Motor neuron (in vitro differentiated cells): ENCODE measurements around the gene PRRG3. TPM values are rescaled to one million over a fixed set of nuclear protein-coding genes. Genes with fewer than 3 reads are reported as not detected.

Experiments
- ATAC-seq, 8 experiments: fragments of 200-7000 bp; cut with Tn5 transposase; replicated peaks in 6 of 8; 2 replicates each; pipeline ENCODE4 v1.8.0; 2021; ENCODE audit warnings: mild to moderate bottlenecking in 8 of 8, moderate library complexity in 8 of 8
- H3K27ac ChIP-seq, 2 donors: fragments of 250-450 bp; sonication (Bioruptor Pico); 2 replicates each; pipeline ENCODE4 v1.9.0; 2021; ENCODE audit warnings: antibody characterized with exemption in 2 of 2, mild to moderate bottlenecking in 2 of 2, moderate library complexity in 1 of 2
- H3K4me1 ChIP-seq, 2 donors: fragments of 250-450 bp; sonication (Bioruptor Pico); replicated peaks in 1 of 2; 2 replicates each; pipeline ENCODE4 v1.6.1; 2021; ENCODE audit warnings: antibody characterized with exemption in 2 of 2, mild to moderate bottlenecking in 2 of 2, moderate library complexity in 1 of 2
- H3K4me3 ChIP-seq, 5 donors: fragments of 250-450 bp; sonication (Bioruptor Pico); 2 replicates each; pipeline ENCODE4 v1.9.0; 2021; ENCODE audit warnings: antibody characterized with exemption in 5 of 5, mild to moderate bottlenecking in 5 of 5, moderate library complexity in 4 of 5
- WGBS, 10 experiments: fragments of 450-650 bp; shearing (Covaris generic); methylation state at CpG; one replicate each; pipeline ENCODE4 v1.0.0; 2022; 5-methylcytosine and 5-hydroxymethylcytosine counted together
- in situ Hi-C, 9 experiments: fragments of 400-800 bp; cut with MboI; loops; one replicate each; pipeline ENCODE4 v1.15.0; 2021; ENCODE audit warnings: low sequenced_read_pairs in 9 of 9, low pct_unique_long_range_greater_than_20kb in 2 of 9; ENCODE audit not compliant: unreplicated experiment in 9 of 9
- total RNA-seq, 8 experiments: library from RNA; unstranded; fragments of 300-600 nt; gene quantifications; 2 replicates each; pipeline versions ENCODE4 v1.2.3 to v1.2.4, GENCODE V29; 2022

Gene PRRG3
- total RNA-seq, 8 experiments from 2014 or later = 0.27 to 2.3 (median 1.5) TPM

DNA sequence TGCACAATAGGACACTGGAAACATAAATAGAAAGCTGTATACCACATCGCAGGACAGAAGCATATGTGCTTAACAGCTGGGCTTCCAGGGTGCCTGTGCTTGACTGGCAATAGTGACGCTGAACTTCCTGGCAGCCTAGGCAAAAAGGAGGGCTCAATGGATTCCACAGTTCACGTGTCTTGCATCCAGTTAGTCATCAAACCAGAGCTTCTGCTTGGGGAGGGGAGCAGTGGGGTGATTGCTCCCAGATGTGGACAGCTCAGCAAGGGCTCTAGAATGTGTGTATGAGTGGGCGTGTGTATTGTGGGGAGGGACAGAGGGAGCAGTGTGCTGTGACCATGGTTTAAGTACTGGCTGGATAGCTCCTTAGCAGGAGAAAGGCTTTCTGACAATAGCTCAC, 2.3 kb downstream of the PRRG3 start:
- Histone ChIP-seq H3K27ac (no peak overlapping the region), H3K4me1 (peaks cover 10 to 14% of the 10 kb centered on the region in 2 donors), H3K4me3 (no peak overlapping the region)
- in situ Hi-C loops = loop anchor here in 4 of 9 experiments (25.0 kb wide), 2 partner anchors 185 to 535 kb away; no protein-coding TSS in a partner anchor
- WGBS, 10 experiments = 0 to 83% (median 27%) methylated on average over 1 to 2 of the region's 4 CpGs; no CpG with 5 or more reads in 6 of the 10 experiments
- peak in 3 of 8 experiments; percentile 87 to 93 (median 89) for ATAC-seq

DNA sequence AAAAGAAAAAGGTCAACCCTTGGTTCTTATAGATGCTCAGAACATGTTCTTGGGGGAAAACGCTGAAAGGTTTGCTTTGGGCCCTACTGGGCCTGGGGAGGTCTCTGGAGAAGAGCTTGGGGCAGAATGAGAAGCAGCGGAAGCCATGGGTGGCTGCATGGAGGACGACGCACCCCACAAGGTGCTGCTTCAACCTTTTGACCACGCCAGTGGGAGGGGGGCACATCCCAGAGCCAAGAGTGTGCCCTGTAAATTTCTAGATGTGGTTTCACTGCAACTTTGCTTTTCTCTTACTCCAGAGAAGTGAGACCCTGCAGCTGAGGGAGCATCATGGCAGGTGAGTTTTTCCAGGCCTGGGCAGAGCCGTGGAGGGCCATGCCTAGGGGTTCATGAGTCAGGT, 3.2 kb downstream of the PRRG3 start:
- Histone ChIP-seq H3K4me1 (peaks cover 10 to 14% of the 10 kb centered on the region in 2 donors), H3K4me3 (no peak overlapping the region), H3K27ac (no peak overlapping the region)
- in situ Hi-C loops = loop anchor here in 4 of 9 experiments (25.0 kb wide), 2 partner anchors 186 to 536 kb away; no protein-coding TSS in a partner anchor
- ATAC-seq = no peak
- 40 to 60% (median 46%) methylated on average over 1 to 2 of the region's 6 CpGs; no CpG with 5 or more reads in 7 of the 10 experiments for WGBS, 10 experiments

DNA sequence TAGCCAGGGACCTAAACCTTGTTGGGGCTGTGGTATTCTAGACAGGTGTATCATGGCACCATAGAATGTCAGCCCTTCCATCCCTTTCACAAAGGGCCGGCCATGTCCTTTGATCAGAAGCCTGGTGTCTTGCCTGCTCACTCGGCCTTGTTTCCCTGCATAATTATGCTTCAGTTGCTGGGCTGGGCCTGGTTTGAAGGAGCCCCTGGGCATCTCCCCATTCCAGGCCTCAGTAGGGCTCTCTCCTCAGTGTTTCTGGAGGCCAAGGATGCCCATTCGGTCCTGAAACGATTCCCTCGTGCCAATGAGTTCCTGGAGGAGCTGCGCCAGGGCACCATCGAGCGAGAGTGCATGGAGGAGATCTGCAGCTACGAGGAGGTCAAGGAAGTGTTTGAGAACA, 4.5 kb downstream of the PRRG3 start:
- no peak for ATAC-seq
- WGBS, 10 experiments = 46 to 59% methylated on average over 6 to 7 of the region's 9 CpGs; no CpG with 5 or more reads in 8 of the 10 experiments
- peaks cover 10 to 14% of the 10 kb centered on the region in 2 donors for H3K4me1 ChIP-seq
- no peak overlapping the region for H3K27ac ChIP-seq
- H3K4me3 ChIP-seq = no peak overlapping the region
- in situ Hi-C loops = loop anchor here in 4 of 9 experiments (25.0 kb wide), 2 partner anchors 187 to 537 kb away; no protein-coding TSS in a partner anchor

DNA sequence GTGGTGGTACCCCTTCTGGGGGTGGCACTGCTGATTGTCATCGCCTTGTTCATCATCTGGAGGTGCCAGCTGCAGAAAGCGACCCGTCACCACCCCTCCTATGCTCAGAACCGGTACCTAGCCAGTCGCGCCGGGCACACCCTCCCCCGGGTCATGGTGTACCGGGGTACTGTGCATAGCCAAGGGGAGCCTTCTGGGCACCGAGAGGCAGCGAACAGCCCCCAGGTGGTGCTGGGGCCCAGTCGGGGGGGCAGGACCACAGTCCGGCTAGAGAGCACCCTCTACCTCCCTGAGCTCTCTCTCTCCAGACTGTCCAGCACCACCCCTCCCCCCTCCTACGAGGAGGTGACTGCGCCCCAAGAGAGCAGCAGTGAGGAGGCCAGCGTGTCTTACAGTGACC, 5.3 kb downstream of the PRRG3 start:
- H3K4me3 ChIP-seq = no peak overlapping the region
- H3K4me1 ChIP-seq = peaks cover 7 to 12% of the 10 kb centered on the region in 2 donors
- no peak overlapping the region for H3K27ac ChIP-seq
- in situ Hi-C loops = no loop called here
- no peak for ATAC-seq
- 64 to 100% methylated on average over 1 to 15 of the region's 16 CpGs; no CpG with 5 or more reads in 8 of the 10 experiments for WGBS, 10 experiments

DNA sequence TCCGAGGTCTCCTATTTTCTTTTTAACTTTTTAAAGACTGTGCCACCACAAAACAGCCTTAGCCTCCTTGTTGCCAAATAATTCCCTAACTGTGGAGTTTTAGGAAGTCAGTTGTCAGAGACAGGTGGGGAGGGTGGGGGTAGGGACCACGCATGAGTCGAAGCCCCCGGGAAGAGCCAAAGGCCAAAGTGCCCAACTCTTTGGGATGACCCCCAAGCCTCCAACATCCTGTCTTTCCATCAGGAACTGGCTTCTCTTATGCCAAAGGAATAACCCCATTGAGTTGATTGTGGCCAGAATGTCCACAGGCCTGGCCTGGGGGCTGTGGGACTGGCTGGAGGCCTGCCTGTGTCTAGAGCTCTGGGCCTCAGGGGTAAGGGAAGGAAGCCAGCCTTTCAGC, 5.8 kb downstream of the PRRG3 start:
- H3K4me1 ChIP-seq = peaks cover 3 to 7% of the 10 kb centered on the region in 2 donors

DNA sequence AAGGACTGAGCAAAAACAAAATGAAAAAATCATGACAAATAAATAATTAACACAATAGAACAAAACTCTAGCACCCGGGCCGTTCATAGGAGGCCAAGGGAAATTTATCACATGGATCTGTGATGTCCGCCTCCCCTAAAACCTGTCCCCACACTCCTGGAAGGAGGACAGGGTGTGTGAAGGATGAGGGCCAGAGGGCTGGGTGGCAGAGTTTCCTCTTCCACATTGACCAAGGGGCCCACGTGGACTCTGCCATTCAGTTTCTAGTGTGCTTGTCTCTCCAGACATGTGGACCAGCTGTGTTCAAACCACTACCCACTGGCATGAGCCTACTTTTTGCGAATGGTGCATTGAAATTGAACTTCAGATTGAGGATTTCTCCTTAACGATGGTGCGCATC, 6.3 kb downstream of the PRRG3 start:
- ATAC-seq = no peak
- no peak overlapping the region for H3K27ac ChIP-seq
- peaks cover 0 to 2% of the 10 kb centered on the region in 2 donors for H3K4me1 ChIP-seq
- in situ Hi-C loops = no loop called here
- H3K4me3 ChIP-seq = no peak overlapping the region
- 78 to 80% methylated on average over 1 to 2 of the region's 7 CpGs; no CpG with 5 or more reads in 8 of the 10 experiments for WGBS, 10 experiments

More for the DNA sequence above, 5.8 kb downstream of the PRRG3 start:
- Histone ChIP-seq H3K4me3 (no peak overlapping the region), H3K27ac (no peak overlapping the region)
- in situ Hi-C loops = no loop called here
- 80% methylated on average over 1 of the region's 4 CpGs; no CpG with 5 or more reads in 9 of the 10 experiments for WGBS, 10 experiments
- ATAC-seq = no peak

DNA sequence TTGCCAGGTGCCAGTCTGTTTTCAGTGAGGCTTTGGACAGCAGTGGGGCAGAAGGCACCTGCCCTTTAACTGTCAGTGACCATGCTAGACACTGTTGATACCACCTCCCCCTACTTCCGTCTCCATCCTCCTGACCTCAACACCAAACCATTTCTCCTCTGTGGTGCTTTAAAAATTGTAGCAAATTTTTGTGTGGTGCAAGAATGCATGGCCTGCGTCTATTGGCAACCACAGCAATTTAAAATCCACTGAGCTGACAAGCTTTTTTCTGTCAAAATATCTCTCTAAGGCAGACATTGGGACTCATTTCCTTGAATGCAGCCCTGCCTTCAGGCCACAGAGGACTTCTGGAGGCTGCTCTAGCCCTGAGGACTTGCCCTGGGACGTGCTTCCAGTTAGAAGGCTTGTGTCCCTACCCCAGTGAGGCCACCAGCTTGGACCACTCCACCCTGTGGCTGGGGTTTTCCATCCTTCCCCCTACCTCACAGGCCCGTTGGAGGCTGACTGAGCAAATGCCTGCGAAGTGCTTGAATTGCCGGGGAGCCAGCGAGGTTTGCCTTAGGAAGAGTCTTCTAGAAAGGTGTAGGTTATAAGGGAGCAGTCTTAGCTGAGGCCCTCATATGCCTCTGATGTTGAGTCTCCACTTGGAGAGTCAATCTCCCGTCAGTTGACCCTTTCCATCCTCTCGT, 6.9 kb downstream of the PRRG3 start:
- no peak for ATAC-seq
- in situ Hi-C loops = no loop called here
- 64 to 100% (median 80%) methylated on average over 3 to 8 of the region's 9 CpGs; no CpG with 5 or more reads in 6 of the 10 experiments for WGBS, 10 experiments

DNA sequence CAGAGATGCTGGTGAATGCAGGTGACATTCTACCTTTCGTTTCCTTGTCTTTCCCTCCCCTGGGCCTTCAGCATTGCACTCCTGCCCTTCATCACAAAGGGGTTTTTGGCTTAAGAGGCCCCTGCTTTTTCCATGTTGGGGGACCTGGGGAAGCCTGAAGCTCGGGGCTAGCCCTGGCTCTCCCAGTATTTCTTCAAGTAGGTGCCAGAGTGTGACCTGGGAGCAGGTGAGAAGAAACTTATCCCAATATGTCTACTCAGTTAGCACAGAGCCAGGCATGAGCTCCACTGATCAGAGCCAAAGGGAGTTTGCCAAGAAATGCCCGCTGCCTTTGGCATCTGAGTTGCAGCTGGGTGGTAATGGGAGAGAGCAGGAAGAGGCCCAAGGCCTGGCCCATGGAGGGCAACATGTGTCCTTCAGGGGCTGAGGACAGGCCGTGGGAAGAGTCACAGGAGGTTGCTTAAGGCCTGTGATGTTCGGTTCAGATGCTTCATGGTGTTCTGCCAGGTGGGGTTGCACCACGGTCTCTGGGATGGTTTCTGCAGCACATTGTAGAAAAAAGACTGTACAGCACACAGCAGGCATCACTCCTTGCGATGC, 7.6 kb downstream of the PRRG3 start:
- in situ Hi-C loops = no loop called here
- no peak overlapping the region for H3K4me3 ChIP-seq

More for the DNA sequence above, 6.9 kb downstream of the PRRG3 start:
- Histone ChIP-seq H3K4me3 (no peak overlapping the region), H3K27ac (no peak overlapping the region), H3K4me1 (no peaks in the 10 kb centered on the region)

DNA sequence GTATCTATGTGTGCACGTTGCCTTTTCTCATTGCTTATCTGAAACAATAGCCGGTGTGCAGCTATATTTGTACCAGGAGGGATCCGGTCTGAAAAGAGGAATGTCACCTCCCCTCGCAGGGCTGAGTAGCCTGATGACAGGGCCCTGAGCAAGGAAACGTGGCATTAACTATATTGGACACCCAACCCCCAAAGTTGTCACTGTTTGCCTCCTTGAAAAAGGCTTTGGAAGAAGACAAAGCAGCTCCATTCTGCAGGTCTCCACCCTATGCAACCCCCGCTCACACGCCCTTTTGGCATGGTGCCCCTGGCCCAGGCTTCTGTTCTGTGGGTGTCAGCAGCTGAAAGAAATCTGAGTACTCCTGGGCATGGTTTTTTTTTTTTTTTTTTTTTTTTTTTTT, 8.2 kb downstream of the PRRG3 start:
- Histone ChIP-seq H3K4me3 (no peak overlapping the region), H3K27ac (no peak overlapping the region), H3K4me1 (no peaks in the 10 kb centered on the region)
- 7 to 11% methylated on average over 3 to 5 of the region's 7 CpGs; no CpG with 5 or more reads in 8 of the 10 experiments for WGBS, 10 experiments
- in situ Hi-C loops = no loop called here
- peak; percentile 29 to 70 (median 60) for ATAC-seq

More for the DNA sequence above, 7.6 kb downstream of the PRRG3 start:
- Histone ChIP-seq H3K27ac (no peak overlapping the region), H3K4me1 (no peaks in the 10 kb centered on the region)
- ATAC-seq = no peak
- WGBS, 10 experiments = 20 to 88% (median 52%) methylated on average over 1 to 4 of the region's 7 CpGs; no CpG with 5 or more reads in 7 of the 10 experiments

DNA sequence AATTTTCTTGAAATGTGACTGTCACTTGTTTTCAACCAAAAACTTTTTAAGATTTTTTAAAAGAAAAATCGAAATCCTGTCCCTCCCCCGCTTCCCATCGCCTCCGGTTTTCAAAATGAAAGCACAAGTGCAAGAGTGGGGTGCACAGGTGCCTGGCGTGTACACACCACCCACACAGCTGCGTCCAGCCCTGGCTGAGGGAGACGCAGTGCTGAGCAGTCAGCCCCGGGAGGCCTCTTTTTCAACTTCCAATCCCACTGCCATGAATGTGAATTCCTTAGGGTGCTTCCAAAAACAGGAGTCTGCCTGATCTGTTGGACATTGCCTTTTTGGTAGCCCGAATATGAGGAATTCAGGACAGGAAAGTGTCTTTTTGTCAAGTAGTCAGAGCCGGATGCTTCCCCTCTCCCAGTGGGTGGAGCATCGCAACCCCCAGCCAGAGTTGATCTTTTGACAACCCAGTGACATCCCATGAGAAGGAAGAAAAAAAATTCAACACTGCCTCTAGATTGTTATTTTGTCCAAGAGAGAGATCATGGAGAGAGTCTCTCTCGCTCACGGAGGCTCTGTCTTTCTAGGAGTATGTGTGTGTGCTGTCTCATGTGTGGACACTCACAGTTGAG, 8.9 kb downstream of the PRRG3 start:
- Histone ChIP-seq H3K27ac (no peak overlapping the region), H3K4me1 (no peaks in the 10 kb centered on the region), H3K4me3 (no peak overlapping the region)
- 42 to 56% methylated on average over 2 to 3 of the region's 13 CpGs; no CpG with 5 or more reads in 8 of the 10 experiments for WGBS, 10 experiments
- peak in 2 of 8 experiments; percentile 37 to 38 for ATAC-seq
- in situ Hi-C loops = no loop called here

DNA sequence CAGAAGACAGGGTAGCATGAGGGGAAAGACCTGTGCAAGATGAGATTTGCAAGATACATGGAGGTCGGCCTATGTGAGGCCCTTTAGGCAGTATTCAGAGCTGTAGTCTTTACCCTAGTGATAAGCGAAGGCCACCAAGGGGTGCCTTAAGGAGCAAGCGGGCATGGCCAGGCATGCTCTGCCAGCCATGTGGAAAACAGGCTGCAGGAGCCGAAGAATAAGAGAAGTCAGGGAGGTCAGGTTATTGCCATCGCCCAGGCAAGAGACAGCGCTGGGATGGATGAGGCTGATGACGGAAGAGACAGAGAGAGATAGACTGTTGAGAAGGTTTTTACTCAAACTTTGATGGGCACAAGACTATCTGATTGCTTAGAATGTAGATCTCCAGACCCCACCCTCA, 13.6 kb downstream of the PRRG3 start:
- no peak overlapping the region for H3K4me3 ChIP-seq
- no peak overlapping the region for H3K27ac ChIP-seq
- H3K4me1 ChIP-seq = no peaks in the 10 kb centered on the region
- WGBS, 10 experiments = 48 to 100% (median 75%) methylated on average over 1 to 5 of the region's 7 CpGs; no CpG with 5 or more reads in 6 of the 10 experiments
- ATAC-seq = no peak
- in situ Hi-C loops = no loop called here

DNA sequence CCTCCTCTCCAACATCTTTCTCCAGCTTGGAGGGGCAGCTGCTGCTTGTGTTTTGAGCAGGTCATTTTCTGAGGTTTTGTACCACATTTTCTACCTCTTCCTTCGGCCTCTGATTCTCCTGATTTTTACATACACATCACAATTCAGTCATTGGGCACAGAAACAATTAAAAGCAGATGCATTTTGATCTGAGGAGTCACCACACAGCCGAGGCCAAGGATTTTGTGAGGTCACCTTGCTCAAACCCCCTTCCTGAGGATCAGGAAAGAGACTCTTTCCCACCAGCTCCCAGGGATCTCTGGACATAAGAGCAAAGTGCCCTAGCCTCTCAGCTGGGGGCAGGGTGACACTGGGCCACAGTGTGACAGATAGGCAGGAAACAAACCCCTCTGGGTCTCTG, 15.2 kb downstream of the PRRG3 start:
- Histone ChIP-seq H3K4me1 (no peaks in the 10 kb centered on the region), H3K4me3 (no peak overlapping the region), H3K27ac (no peak overlapping the region)
- no peak for ATAC-seq
- in situ Hi-C loops = no loop called here
- 0 to 22% methylated on average over 1 of the region's 2 CpGs; no CpG with 5 or more reads in 8 of the 10 experiments for whole genome bisulfite sequencing, 10 experiments

DNA sequence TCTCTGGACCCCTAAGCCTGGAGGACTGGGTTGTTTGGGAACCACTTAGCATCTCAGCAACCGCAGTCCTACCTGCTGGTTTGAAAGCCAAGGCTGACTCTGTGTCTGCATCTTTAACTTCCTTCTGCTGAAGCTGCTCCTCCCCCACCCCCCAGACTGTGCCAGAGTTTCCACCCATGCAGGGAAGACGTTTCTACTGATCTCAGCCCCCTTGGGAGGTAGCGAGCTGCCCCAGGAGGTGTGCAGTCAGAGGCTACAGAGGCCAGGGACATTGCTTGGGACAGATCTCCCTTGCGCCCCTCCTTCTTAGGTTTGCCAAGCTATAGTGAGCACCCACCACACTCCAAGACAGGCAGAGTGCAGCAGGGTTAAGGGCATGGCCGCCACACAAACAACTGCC, 15.9 kb downstream of the PRRG3 start:
- no peak for ATAC-seq
- H3K4me3 ChIP-seq = no peak overlapping the region
- H3K27ac ChIP-seq = no peak overlapping the region
- in situ Hi-C loops = no loop called here
- H3K4me1 ChIP-seq = no peaks in the 10 kb centered on the region
- WGBS, 10 experiments = 20 to 80% methylated on average over 1 of the region's 5 CpGs; no CpG with 5 or more reads in 8 of the 10 experiments
